Amygdala (tissue), 56 donors: Measurements from ENCODE around the gene SYCP1.
"Not testable (repeated sequence)": the region's sequence is repeated elsewhere in the genome, so short reads cannot be mapped to it uniquely, and the experiment has no call there.

Source experiments
- DNase-seq, 56 donors: peaks; one replicate each; lab custom pipeline; 2025; lab: John Stamatoyannopoulos, UW

SYCP1 gene, protein sequence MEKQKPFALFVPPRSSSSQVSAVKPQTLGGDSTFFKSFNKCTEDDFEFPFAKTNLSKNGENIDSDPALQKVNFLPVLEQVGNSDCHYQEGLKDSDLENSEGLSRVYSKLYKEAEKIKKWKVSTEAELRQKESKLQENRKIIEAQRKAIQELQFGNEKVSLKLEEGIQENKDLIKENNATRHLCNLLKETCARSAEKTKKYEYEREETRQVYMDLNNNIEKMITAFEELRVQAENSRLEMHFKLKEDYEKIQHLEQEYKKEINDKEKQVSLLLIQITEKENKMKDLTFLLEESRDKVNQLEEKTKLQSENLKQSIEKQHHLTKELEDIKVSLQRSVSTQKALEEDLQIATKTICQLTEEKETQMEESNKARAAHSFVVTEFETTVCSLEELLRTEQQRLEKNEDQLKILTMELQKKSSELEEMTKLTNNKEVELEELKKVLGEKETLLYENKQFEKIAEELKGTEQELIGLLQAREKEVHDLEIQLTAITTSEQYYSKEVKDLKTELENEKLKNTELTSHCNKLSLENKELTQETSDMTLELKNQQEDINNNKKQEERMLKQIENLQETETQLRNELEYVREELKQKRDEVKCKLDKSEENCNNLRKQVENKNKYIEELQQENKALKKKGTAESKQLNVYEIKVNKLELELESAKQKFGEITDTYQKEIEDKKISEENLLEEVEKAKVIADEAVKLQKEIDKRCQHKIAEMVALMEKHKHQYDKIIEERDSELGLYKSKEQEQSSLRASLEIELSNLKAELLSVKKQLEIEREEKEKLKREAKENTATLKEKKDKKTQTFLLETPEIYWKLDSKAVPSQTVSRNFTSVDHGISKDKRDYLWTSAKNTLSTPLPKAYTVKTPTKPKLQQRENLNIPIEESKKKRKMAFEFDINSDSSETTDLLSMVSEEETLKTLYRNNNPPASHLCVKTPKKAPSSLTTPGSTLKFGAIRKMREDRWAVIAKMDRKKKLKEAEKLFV

DNA sequence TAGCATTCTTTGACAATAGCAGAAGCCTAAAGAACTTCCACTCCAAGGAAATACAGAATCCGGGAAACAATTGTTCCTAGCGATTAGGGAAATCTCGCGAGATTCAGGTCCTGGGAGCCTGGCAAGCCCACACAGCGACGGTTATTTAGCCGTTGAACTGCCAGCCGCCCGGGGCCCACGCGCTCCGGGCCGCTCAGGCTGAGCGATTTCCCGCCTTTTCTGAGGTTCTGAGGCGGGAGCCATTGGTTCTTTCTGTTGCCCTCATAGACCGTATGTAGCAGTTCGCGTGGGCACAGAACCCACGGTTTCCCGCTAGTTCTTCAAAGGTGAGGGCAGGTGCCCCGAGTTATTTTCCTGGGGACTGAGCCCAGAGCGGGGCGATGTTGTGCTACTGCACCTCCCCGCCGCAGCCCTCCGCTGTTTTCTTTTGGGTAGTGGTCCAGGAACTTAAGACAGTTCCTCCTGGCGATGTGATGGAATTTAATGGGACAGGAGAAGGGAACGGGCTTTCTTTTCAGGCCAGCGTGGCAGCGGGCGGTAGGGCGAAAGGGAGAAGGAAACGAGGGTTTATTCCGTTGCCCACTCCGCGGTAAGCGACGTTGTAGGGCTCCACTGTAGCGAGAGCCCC is at the start of gene SYCP1:
TSS of gene SYCP1 (plus strand) at position 171 of the 628 bp plus-strand sequence. CDS start 602 bp downstream, outside the sequence.
- no peak for DNase-seq

DNA sequence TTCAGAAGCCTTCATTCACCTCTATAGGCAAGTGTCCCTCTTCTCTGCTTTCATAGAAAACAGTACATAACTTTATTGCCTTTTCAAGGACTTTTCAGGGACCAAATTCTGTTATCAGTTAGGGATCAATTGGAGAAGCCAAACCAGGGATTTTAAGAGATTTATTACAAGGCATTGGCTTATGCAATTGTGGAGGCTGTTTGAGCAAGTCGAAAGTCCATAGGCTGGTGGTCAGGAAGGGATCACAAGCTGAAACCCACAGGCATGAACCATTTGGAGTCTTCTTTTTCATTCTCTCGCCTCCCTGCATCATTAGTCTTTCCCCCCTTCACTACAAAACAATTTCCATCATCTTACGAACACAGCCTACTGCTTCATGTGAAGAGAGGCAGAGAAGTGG is 34.8 kb upstream of the SYCP1 start:
- no peak for DNase-seq

DNA sequence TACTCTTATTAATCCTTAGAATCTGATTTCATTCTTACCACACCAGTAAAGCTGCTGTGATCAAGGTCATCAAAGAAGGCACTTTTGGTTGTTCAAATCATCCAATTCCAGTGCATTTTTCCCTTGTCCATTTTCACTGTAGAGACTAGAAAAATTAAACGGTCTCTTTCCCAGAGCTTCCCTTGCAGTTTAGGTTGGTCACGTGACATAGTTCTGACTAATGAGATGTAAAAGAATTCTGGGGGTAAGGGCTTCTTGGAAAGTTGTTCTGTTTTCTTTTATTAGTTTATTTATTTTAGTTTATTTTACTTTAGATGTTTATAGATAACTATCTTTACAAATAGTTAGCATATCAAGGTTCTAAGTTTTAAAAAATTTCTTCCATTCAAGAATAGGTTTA is 34.3 kb upstream of the SYCP1 start:
- no peak for DNase-seq

DNA sequence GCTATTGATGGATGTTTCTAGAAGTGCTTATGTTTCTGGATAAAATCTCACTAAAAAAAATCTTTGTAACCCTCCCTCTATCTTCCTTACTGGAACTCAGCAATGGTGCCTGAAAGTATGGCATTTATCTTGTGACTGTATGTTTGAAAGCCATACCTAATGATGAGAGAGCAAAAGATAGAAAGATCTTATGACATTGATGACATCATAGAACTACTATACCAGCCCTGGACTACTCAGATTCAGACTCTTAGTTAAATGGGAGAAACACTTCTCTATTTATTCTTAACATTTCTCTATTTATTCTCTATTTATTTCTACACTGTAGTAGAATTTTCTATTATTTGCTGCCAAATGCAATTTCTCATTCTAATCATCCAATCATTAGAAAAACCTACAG is 32.7 kb upstream of the SYCP1 start:
- no peak for DNase-seq

DNA sequence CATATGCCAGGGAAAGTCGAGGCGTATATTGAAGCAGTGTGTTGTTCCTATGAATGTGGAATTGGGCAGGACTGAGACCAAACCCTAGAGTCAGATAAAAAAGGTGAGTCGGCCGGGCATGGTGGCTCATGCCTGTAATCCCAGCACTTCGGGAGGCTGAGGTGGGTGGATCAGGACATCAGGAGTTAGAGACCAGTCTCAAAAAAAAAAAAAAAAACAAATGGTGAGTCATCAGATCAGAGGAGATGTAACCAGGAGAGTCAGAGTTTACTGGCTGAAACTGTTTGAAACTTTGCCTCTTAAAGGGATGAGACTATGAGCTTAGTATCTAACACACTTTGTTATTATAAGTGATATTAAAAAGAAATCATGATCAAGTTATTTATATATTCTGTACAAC is 26.4 kb upstream of the SYCP1 start:
- DNase-seq: no peak

DNA sequence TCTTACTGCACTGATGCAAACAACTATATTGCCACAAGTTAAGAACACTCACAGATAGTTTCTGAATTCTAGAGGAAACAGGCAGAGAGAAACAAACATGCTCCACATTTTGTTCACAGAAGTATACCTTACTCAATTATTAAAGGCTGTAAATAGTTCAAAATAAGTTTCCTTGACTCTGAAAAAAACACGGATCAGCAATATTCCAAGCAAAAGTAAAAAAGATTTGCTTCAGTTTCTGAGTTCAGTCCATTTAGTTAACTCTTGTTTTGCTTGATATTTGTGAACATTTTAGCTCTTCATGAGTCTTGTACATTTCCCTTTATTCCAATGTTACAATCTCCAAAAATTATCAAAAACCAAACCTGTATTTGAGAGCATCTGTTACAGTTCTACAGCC is 24.6 kb upstream of the SYCP1 start:
- DNase-seq: not testable (repeated sequence)

DNA sequence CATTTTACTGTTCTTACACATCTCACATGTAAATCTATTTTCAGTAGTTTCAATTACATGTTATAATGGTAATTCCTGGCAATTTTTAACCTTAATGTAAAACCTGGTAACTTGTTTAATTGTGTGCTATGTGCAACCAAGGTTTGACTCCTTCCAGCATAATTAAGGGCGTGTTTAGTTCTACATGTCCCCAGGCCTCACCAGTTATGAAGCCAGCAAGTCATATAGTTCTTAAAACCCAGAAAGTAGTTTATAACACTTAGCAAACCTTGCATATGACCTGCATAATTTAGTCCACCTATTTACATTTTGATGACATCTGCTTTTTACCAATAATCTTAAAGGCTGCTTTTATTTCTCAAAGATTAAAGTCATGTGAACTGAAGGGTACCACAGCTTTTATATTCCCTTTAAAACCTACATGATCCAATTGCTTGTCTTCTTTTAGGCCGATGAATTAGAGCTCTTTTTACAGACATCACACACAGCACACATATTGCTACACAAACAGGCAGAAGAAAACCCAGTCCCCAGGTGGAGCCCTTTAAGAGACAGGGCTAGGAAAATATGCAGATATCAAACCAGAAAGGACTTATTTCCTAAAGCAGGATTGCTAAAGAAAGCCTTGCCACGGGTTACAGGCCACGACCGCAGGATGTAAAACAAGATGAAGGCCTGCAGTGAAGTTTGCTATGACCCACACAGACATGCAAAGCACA is 23.2 kb upstream of the SYCP1 start:
- no peak for DNase-seq

DNA sequence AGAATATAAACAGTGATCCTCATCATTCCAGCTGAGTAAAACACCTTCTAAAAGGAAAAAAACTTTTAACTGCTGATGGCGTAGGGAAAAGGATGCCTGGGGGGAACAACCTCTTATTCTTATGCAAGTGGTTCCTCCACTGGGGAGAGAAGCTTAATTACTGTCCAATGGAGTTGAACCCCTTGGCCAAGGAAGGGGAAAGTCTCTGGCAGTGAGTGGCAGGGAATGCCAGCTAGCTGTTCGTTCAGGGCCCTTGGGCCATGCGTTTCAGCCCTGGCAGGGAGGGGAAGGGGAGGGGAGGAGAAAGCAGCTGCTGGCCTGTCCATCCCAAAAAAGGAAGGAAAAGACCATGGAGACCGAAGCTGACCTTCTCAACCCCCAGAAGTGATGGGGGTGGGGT is 22.6 kb upstream of the SYCP1 start:
- DNase-seq: no peak

DNA sequence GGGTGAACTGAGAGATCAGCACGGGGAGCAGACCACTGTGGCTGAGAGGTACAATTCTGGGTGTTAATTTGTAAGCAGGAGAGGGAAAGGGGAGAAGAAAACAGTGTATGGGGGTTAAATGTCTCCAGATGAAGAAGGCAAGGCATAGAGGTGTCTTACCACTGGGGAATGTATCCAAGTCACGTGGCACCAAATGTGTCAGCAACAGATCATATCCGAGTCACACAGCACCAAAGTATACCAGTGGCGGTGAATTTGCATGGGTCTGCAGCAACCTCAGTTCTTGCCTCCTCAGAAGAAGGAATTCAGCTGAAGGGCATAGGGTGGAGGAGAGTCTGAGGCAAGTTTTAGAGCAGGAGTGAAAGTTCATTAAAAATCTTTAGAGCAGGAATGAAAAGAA is 21.2 kb upstream of the SYCP1 start:
- DNase-seq: no peak

DNA sequence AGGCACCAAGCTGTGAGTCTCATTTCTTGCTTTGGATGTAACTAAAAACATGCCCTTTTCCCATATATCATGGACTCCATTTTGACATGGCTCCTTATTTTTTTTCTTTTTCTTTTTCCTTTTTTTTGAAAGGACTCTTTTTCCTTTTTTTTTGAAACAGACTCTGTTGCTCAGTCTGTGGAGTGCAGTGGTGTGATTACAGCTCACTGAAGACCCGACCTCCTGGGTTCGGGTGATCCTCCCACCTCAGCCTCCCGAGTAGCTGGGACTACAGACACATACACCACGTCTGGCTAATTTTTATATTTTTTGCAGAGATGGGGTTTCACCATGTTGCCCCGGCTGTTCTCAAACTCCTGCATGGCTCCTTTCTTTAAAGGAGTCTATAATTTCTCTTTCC is 10.4 kb upstream of the SYCP1 start:
- no peak for DNase-seq

DNA sequence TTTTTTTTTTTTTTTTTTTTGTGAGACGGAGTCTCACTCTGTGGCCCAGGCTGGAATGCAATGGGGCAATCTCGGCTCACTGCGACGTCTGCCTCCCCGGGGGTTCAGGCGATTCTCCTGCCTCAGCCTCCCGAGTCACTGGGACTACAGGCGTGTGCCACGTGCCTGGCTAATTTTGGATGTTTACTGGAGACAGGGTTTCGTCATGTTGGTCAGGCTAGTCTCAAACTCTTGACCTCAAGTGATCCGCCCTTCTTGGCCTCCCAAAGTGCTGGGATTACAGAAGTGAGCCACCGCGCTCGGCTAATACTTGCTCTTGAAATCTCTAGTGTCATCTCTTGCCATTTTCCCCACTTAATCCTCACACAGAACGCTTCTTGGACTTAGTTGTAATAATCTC is 1.1 kb upstream of the SYCP1 start:
- no peak for DNase-seq

DNA sequence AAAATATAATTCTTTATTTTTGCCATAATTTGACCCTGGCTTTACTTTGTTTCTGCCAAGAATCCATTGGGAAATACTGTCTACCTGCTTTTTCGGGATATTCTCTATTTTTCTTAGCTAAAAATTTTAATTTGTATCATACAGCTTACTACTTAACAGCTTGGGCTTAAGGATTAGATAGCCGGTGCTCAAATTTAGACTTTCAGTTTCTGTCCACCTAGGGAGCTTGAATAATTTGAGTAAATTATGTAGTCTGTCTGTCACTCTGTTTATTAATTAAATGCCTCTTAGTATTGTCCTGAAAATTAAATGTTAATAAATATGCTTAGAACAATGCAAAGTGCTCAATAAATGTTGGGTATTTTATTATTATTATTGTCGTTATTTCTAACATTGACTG is 6.7 kb downstream of the SYCP1 start:
- no peak for DNase-seq

DNA sequence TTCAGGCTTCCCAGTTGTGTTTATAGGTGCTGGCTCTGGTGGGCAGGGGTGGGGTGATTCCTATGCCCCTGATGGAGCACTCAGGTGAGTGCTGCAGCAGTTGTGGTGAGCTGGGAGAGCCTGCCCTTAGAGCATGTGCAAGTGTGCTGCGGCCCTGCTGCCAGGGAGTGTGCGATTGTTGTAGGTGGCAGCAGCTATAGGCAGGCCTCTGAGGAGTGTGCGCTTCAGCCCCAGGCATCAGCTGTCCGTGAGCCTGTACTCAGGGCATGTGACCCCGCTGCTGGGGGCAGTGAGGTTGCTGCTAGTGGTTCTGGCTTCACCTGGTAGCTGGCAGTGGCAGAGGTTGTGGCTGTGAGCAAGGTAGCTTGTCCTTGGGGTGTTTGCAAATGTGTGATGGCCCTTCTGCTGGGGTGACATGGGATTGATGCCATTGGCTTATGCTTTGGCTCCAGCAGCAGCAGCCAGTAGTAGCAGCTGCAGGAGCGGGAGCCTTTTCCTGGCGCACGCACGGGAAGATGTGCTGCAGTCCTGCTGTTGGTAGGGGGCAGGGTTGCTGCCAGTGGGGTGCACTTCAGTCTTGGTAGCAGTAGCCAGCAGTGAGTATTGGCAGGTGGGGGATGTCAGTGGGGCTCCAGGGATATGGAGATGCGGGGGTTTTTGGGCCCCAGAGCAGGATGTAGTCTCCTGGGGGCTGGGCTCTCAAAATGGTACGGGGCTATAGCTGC is 37.7 kb downstream of the SYCP1 start:
- DNase-seq: no peak

DNA sequence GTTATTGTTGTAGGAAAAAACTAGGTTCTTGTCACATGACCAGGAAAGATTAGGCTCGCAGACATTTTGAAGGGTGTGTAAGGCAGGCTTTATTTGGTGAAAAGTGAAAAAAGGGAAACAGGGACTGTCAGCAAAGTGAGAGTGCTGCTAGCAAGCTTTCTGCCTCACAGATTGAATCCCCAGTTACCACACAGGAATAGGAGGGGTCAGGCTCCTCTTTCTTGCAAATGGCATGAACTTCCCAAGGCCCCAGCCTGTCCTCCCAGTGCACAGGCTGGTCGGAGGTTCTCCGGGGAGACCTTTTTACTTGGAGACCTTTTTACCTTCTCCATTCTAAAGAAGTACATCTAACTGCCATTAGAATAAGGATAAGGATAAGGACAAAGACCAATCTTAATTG is 42.1 kb downstream of the SYCP1 start:
- no peak for DNase-seq

DNA sequence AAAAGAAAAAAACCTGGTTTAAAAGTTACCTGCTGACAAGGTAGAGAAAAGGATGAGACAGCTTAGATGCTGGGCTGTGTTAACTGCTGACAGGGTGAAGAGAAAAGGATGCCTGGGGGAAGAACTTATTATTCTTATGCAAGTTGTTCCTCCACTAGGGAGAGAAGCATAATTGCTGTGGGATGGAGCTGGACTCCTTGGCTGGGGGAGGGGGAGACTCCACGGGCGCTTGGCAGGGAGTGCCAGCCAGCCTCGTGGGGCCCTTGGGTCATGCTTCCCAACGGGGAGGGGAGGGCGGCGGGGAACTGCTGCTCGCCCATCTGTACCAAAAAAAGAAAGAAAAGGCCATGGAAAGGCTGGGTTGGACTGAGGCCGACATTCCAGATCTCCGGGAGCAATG is 47.2 kb downstream of the SYCP1 start:
- DNase-seq: peak in 7 of 56 donors; percentile 0 to 8 (median 2)

DNA sequence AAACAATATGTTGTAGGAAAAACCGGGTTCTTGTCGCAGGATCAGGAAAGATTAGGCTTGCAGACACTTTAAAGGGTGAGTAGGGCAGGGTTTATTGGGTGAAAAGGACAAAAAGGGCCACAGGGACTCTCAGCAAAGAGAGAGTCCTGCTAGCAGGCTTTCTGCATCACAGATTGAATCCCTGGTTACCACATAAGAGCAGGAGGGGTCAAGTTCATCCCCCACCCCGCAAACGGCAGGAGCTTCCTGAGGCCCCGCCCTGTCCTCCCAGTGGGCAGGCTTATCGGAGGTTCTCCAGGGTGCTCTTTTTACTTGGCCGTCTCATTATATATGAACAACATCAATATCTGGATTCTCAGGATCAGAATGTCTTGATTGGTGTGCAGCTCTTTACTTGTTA is 47.7 kb downstream of the SYCP1 start:
- no peak for DNase-seq

DNA sequence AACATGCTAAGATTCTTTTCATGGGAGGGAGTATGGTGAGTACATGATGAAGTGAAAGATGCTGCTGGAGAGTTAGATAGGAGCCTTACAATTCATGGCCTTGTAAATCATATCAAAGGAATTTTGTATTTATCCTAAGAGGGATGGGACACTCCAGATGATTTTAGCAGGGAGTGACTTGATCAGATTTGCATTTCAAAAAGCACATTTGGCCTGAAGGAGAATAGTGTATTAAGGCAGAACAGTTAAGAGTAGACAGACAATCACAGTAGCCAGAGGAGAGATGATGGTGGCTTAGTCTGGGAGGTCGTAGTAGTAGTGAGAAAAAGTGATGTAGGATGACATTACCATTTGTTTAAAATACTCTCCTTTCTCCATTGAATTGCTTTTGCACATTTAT is 48.8 kb downstream of the SYCP1 start:
- DNase-seq: no peak

DNA sequence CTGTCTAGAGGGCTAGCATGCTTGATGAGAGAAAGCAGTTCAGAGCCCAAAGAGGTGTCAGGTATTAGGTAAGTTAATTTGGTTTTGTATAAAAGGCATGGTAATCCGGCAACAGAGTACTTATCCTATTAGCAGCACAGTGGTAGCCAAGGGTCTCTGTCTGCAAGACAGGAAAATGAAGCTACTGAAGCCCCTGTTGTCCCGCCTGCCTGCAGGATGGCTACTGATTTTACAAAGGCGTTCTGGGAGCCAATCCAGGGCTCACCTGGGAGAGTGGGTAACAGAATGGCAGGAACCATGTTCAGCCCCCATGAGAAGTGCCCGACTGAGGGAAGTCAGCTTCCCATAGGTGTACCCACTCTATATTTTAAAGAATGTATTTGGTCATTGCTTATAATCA is 61.1 kb downstream of the SYCP1 start:
- DNase-seq: not testable (repeated sequence)

DNA sequence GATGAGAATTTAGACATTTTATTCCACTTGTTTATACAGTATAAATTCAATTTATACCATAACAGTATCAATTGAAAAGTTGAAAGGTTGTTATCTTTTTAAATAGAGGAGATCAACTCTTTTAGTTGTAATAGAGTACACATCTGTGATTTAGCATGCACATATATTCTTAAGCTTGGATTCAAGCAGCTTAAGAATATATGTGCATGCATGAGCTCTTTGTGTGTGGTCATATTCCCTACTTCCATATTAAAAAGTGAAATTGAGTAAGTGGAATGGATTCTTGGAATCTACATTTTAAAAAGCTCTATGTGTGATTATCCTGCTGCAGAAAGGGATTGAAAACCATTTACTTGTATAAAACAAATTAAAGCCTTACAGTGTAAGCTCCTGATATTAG is 71.9 kb downstream of the SYCP1 start:
- no peak for DNase-seq

DNA sequence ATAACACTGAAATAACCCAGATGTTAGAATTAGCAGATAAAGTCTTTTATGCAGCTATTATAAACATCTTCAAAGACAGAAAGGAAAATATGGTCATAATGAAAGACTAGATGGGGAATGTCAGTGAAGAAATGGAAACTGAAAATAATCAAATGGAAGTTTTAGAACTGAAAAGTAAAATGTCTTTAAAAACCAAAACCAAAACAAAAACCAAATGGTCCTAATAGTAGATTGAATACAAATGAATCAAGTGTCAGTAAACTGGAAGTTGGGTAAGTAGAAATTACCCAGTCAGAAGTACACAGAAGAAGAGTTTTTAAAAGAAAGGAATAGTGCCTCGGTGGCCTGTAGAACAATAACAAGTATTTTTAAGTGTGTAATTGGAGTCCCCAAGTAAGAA is 72.7 kb downstream of the SYCP1 start:
- DNase-seq: no peak
